HG03064 (cell line): ENCODE data around the gene ZNF689.
"Not testable (repeated sequence)": the region's sequence is repeated elsewhere in the genome, so short reads cannot be mapped to it uniquely, and the experiment has no call there.

Experiments
- ATAC-seq: cut with Tn5 transposase; IDR thresholded peaks from one replicate; pipeline ENCODE4 v1.9.1; 2021; ENCODE audit warnings: low read depth; ENCODE audit not compliant: unreplicated experiment

The ZNF689 gene

GRCh38 chr16:30637139-30637538 is 26.9 kb upstream of the ZNF689 start:
- not testable (repeated sequence) for ATAC-seq

DNA sequence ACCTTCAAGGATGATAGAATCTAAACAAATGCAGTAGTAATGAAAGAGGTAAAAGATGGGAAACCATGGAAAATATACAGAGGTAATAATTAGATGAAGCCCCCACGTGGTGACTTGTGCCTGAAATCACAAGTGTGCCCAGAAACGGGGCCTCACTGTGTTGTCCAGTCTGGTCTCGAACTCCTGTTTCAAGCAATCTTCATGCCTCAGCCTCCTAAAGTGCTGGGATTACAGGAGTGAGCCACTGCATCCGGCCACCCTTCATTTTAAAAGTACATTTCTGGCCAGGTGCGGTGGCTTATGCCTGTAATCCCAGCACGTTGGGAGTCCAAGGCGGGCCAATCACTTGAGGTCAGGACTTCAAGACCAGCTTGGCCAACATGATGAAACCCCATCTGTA is 26.4 kb upstream of the ZNF689 start:
- ATAC-seq, result no peak

DNA sequence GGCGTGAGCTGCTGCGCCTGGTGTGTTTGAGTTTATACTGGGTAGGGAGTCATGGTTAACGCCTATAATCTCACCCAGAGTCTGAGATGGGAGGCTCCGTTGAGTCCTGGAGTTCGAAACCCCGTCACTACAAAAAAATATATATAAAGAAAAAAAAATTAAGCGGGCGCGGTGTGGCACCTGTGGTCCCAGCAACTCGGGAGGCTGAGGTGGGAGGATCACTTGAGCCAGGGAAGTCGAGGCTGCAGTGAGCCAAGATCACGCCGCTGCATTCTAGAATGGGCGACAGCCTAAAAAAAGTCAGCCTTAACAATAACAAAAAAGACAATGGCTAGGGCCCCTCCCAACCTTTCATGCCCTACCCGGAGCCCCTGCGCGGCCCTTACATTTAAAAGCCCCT is 23.3 kb upstream of the ZNF689 start:
- no peak for ATAC-seq

DNA sequence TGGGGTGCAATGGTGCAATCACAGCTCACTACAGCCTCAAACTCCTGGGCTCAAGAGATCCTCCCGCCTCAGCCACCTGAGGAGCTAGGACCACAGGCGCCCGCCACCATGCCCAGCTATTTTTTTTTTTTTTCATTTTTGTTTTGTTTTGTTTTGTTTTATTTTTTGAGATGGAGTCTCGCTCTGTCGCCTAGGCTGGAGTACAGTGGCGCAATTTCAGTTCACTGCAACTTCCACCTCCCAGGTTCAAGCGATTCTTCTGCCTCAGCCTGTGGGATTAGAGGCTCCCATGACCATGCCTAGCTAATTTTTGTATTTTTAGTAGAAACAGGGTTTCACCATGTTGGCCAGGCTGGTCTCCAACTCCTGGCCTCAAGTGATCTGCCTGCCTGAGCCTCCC is 22.3 kb upstream of the ZNF689 start:
- ATAC-seq, result not testable (repeated sequence)

GRCh38 chr16:30628628-30629540 is 18.7 kb upstream of the ZNF689 start:
- ATAC-seq, result no peak

- no peak for ATAC-seq
Measured at GRCh38 chr16:30626236-30626635, 16.0 kb upstream of the ZNF689 start.

GRCh38 chr16:30623536-30624283 is 13.5 kb upstream of the ZNF689 start:
- no peak for ATAC-seq

GRCh38 chr16:30622455-30623032 is 12.4 kb upstream of the ZNF689 start:
- no peak for ATAC-seq

DNA sequence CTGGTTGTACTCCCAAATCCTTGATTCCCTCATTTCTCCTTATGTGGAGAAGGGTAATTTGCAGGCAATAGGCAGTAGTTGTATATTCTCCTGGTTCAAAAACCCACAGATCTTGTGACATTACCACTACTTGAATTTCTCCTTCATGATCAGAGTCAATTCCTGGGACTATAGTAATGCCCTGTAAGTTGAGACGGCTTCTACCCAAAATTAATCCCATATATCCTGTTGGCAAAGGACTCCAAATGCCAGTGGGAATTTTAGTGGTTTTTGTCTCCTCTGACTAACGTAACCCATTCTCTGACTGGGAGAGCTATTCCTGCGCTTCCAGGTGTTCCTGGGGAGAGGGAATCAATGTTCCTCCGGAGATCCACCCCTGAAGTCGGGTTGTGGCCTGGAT is 11.6 kb upstream of the ZNF689 start:
- ATAC-seq, result no peak

GRCh38 chr16:30620169-30620568 is 10.0 kb upstream of the ZNF689 start:
- ATAC-seq, result no peak

DNA sequence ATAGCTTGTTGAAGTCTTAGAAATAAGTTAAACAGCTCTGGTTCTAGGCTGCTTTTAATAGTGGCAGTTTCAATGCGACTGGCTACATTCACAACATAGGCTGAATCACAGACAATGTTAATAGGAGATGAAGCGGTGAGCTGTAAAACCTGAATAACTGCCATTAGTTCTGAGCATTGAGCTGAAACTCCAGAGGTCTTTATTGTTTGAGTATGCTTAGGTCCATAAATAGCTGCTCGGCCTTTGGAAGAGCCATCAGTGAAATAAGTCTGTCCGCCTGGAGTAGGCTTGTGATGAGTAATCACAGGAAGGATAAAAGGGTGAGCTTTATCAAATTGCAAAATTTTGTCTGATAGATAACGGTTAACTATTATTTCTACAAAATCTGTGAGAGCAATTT is 9.4 kb upstream of the ZNF689 start:
- ATAC-seq, result no peak

- no peak for ATAC-seq
Measured at GRCh38 chr16:30619202-30619601, 9.0 kb upstream of the ZNF689 start.

- no peak for ATAC-seq
Measured at GRCh38 chr16:30615358-30616091, 5.3 kb upstream of the ZNF689 start.

DNA sequence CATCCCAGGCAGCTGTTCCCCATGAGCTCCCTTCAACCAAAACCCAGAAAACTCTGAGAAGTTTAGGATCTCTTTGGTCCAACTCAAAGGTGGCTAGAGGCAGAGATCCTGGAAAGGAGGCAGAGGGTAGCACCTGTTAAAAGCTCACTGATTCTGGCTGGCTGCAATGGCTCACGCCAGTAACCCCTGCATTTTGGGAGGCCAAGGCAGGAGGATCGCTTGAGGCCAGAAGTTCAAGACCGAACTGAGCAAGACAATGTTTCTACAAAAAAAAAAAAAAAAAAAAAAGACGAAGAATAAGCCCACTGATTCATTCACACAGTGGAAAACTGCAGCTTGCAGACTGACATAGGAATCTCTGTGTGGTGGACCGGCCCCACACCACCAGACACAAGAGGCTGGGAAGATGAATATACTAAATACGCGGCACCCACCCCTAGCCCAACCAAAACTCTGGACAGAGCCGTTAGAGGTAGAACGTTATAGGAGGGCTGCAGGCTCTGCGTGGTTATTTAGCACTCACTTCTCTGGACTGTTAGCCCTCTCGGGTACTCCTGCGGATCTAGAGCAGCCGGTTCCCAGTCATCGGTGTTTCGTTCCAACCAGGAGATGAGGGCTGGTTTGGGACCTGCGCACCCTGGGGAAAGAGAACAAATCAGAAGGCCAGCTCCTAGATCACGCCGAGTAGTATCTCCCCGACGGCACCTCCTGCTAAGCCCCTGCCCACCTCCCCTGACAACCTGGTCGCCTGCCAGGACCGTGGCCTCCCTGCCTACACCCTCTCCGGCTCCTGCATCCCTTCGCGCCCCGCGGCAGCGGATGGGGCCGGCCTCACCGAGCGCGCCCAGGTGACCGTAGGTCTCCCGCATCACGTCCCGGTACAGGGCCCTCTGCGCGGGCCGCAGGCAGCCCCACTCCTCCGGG is 925 bp downstream of the ZNF689 start:
- ATAC-seq, result peak; percentile 37

DNA sequence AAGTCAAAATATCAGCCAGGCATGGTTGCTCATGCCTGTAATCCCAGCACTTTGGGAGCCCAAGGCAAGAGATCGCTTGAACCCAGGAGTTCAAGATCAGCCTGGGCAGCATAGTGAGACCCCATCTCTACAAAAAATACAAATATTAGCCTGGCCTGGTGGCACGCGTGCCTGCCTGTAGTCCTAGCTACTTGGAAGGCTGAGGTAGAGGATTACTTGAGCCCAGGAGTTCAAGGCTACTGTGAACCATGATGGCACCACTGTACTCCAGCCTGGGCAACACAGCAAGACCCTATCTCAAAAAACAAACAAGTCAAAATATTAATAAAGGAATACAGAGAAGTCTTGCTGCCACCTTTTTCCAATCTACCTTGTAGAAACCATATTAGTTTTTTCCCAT is 4.2 kb downstream of the ZNF689 start:
- ATAC-seq, result no peak

DNA sequence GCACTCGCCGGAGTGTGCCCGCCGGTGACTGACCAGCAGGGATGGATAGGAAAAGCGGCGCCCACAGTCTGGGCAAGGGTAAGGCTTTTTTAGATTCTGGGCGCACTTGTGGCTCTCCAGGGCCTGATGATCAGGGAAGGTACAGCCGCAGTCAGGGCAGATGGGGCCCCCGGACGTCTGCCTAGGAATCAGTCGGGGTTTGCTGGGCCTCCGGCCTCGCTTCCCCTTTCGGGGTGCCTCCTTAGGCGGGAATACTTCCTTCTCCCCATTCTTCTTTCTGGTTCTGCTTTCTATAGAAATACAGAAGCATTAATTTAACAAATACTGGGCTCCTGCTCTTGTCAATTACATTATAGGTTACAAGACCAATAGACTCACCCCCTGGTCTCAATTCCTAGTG is 5.0 kb downstream of the ZNF689 start:
- ATAC-seq, result no peak

GRCh38 chr16:30604316-30604947 is 5.8 kb downstream of the ZNF689 start:
- no peak for ATAC-seq

DNA sequence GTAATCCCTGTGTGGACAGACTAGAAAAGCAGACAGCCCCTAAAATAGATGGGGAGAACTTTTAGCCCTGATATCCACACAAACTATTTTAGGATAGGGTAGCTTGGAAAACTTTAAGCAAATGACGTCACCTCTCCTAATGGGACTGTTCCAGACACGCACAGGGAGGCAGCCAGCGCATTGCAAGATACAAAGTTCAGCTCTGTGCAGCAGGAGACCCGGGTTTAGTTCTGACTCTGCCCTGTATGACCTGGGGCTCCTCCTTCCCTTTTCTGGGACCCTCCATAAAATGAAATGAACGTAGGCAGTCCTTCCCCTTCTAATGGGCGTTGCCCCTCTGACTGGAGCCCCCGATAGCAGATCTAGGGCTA is 6.3 kb downstream of the ZNF689 start:
- no peak for ATAC-seq

DNA sequence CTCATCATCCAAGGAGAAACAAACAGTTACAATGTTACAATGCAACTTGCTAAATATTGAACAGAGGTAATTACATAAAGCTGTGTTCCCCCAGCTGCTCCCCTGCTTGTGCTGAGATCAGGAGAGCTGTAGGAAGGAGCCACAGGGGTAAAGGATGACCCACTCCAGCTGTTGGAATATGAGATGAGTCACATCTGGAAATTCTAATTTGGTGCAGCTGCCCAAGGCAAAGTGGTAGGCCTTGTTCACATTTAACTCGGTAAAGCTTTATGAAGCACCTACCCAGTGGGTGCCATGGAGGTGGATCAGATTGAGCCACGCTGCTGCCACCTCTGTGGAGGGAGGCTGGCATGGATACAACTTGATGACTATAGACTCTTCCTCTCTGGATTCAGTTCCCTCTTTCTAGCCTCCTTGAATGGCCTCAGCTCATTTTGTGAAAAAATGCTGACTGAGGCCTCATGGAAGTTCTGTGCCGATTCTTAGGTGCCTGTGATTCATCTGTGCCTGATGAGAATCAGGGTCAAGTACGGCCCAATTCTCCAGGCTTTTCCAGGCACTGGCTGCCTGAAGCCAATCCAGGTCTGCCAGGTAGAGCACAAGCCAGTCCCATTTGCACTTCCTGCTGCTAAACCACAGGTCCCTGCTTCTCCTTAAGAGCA is 7.4 kb downstream of the ZNF689 start:
- no peak for ATAC-seq
